Naive thymus-derived CD8-positive, alpha-beta T cell (primary cell): ENCODE measurements around the gene SOBP. TPM values are rescaled to one million over a fixed set of nuclear protein-coding genes. Genes with fewer than 3 reads are reported as not detected.

Experiments used
- ATAC-seq, 2 donors: fragments of 150-1000 bp; cut with Tn5 transposase in 1 of 2; sonication (Bioruptor Pico), chemical (Tn5 transposase) in 1 of 2; 1 replicate in 1 of 2; 2 replicates in 1 of 2; pipeline ENCODE4 v1.10.0; 2021; ENCODE audit warnings: mild to moderate bottlenecking in 2 of 2, moderate library complexity in 2 of 2
- POLR2A ChIA-PET: fragments of 350-600 bp; sonication (Branson Sonifier 250); formaldehyde crosslinking; loops from one replicate; lab custom pipeline; 2021; ENCODE audit warnings: antibody characterized with exemption; lab: Charles Lee
- DNase-seq, 10 donors: peaks; one replicate each; pipeline versions ENCODE4 v3.0.0 to v3.0.0-alpha.2; 2020 to 2022
- H3K27ac Mint-ChIP-seq, 10 donors: one replicate each; pipeline ENCODE4 v1.8.0; 2020 to 2022; ENCODE audit warnings: mild to moderate bottlenecking in 10 of 10, mixed read lengths in 10 of 10, moderate library complexity in 4 of 10, inconsistent platforms in 1 of 10
- H3K27me3 Mint-ChIP-seq, 5 donors: one replicate each; pipeline ENCODE4 v1.8.0; 2021 to 2022; ENCODE audit warnings: mixed read lengths in 5 of 5
- H3K36me3 Mint-ChIP-seq, 3 donors: one replicate each; pipeline ENCODE4 v1.8.0; 2020 to 2022; ENCODE audit warnings: mixed read lengths in 3 of 3, mild to moderate bottlenecking in 2 of 3, inconsistent platforms in 1 of 3
- H3K4me1 Mint-ChIP-seq, 4 donors: one replicate each; pipeline ENCODE4 v1.8.0; 2021 to 2022; ENCODE audit warnings: mixed read lengths in 4 of 4
- H3K4me3 Mint-ChIP-seq, 10 donors: one replicate each; pipeline ENCODE4 v1.8.0; 2020 to 2022; ENCODE audit warnings: mild to moderate bottlenecking in 10 of 10, mixed read lengths in 10 of 10, moderate library complexity in 6 of 10, inconsistent platforms in 1 of 10
- H3K9me3 Mint-ChIP-seq, 9 donors: one replicate each; pipeline ENCODE4 v1.8.0; 2020 to 2022; ENCODE audit warnings: mixed read lengths in 9 of 9, mild to moderate bottlenecking in 3 of 9, inconsistent platforms in 1 of 9, moderate library complexity in 1 of 9
- polyA plus RNA-seq, 3 donors: library from polyadenylated mRNA; unstranded; fragments of 300-500 nt; fragmentation: Illumina TruSeq; gene quantifications; one replicate each; pipeline ENCODE4 v1.2.3, GENCODE V29; 2021
- total RNA-seq, 8 experiments: library from RNA in 2 of 8; stranded (reverse) in 2 of 8; gene quantifications; one replicate each; pipeline ENCODE4 v1.2.3 and lab custom pipeline; 2021 to 2026

SOBP gene
- total and polyA plus RNA-seq, 5 experiments from 2014 or later: 0.05 to 1.4 (median 0.39) TPM

GRCh38 chr6:107606407-107606806 is 116.5 kb downstream of the SOBP start:
- Mint-ChIP-seq H3K4me1 (no peaks in the 10 kb centered on the region), H3K9me3 (no peaks in the 10 kb centered on the region), H3K27me3 (peaks cover 0 to 3% (median 1%) of the 10 kb centered on the region in 5 donors), H3K4me3 (no peak overlapping the region), H3K27ac (no peak overlapping the region), H3K36me3 (no peaks in the 10 kb centered on the region)
- POLR2A ChIA-PET: no interaction called here
- DNase-seq (no peak), ATAC-seq (no peak)

GRCh38 chr6:107607116-107607515 is 117.2 kb downstream of the SOBP start:
- no peak for ATAC-seq
- DNase-seq: no peak
- Mint-ChIP-seq H3K36me3 (no peaks in the 10 kb centered on the region), H3K4me1 (no peaks in the 10 kb centered on the region), H3K4me3 (no peak overlapping the region), H3K27ac (no peak overlapping the region), H3K9me3 (no peaks in the 10 kb centered on the region), H3K27me3 (peaks cover 0 to 3% (median 1%) of the 10 kb centered on the region in 5 donors)
- POLR2A ChIA-PET: no interaction called here

- ATAC-seq (no peak), DNase-seq (no peak)
- Mint-ChIP-seq H3K27me3 (peaks cover 0 to 3% (median 0%) of the 10 kb centered on the region in 5 donors), H3K4me1 (peaks cover 0 to 2% (median 0%) of the 10 kb centered on the region in 4 donors), H3K36me3 (no peaks in the 10 kb centered on the region), H3K9me3 (no peaks in the 10 kb centered on the region), H3K4me3 (no peak overlapping the region), H3K27ac (no peak overlapping the region)
- POLR2A ChIA-PET: no interaction called here
Measured at GRCh38 chr6:107611094-107611810, 121.3 kb downstream of the SOBP start.

- DNase-seq: no peak
- ATAC-seq: no peak
- H3K4me3 Mint-ChIP-seq: no peak overlapping the region
- peaks cover 0 to 2% (median under 1%) of the 10 kb centered on the region in 4 donors for H3K4me1 Mint-ChIP-seq
- POLR2A ChIA-PET: no interaction called here
- peaks cover 0 to 3% (median 0%) of the 10 kb centered on the region in 5 donors for H3K27me3 Mint-ChIP-seq
- H3K9me3 Mint-ChIP-seq: no peaks in the 10 kb centered on the region
- H3K27ac Mint-ChIP-seq: no peak overlapping the region
- no peaks in the 10 kb centered on the region for H3K36me3 Mint-ChIP-seq
Measured at GRCh38 chr6:107612762-107613415, 123.0 kb downstream of the SOBP start.

GRCh38 chr6:107613651-107614379 is 123.9 kb downstream of the SOBP start:
- POLR2A ChIA-PET: no interaction called here
- no peaks in the 10 kb centered on the region for H3K9me3 Mint-ChIP-seq
- peaks cover 6 to 10% (median 9%) of the 10 kb centered on the region in 4 donors for H3K4me1 Mint-ChIP-seq
- no peak overlapping the region for H3K4me3 Mint-ChIP-seq
- ATAC-seq (no peak), DNase-seq (no peak)
- H3K27ac Mint-ChIP-seq: no peak overlapping the region
- peaks cover 0 to 1% (median 0%) of the 10 kb centered on the region in 5 donors for H3K27me3 Mint-ChIP-seq
- no peaks in the 10 kb centered on the region for H3K36me3 Mint-ChIP-seq

GRCh38 chr6:107614828-107615227 is 124.9 kb downstream of the SOBP start:
- POLR2A ChIA-PET: interaction anchor here (0.6 kb wide), 1 partner anchor 14 kb away, joined by 9 read pairs; no protein-coding TSS in a partner anchor
- H3K4me3 Mint-ChIP-seq: no peak overlapping the region
- peak overlapping the region in 3 of 10 donors; percentile 3 to 65 (median 53) for H3K27ac Mint-ChIP-seq
- DNase-seq (no peak), ATAC-seq (no peak)
- H3K27me3 Mint-ChIP-seq: peaks cover 0 to 1% (median 0%) of the 10 kb centered on the region in 5 donors
- H3K4me1 Mint-ChIP-seq: peaks cover 14 to 20% (median 18%) of the 10 kb centered on the region in 4 donors
- no peaks in the 10 kb centered on the region for H3K9me3 Mint-ChIP-seq
- H3K36me3 Mint-ChIP-seq: no peaks in the 10 kb centered on the region

- H3K4me1 Mint-ChIP-seq: peaks cover 30 to 39% (median 37%) of the 10 kb centered on the region in 4 donors
- DNase-seq (no peak), ATAC-seq (no peak)
- no peaks in the 10 kb centered on the region for H3K9me3 Mint-ChIP-seq
- no peaks in the 10 kb centered on the region for H3K36me3 Mint-ChIP-seq
- H3K4me3 Mint-ChIP-seq: peak overlapping the region in 1 of 10 donors; percentile 31
- no peaks in the 10 kb centered on the region for H3K27me3 Mint-ChIP-seq
- peak overlapping the region in 5 of 10 donors; percentile 59 to 74 (median 72) for H3K27ac Mint-ChIP-seq
- POLR2A ChIA-PET: no interaction called here
Measured at GRCh38 chr6:107616775-107617174, 126.9 kb downstream of the SOBP start.

GRCh38 chr6:107617341-107617932 is 127.5 kb downstream of the SOBP start:
- DNase-seq (no peak), ATAC-seq (no peak)
- no peak overlapping the region for H3K4me3 Mint-ChIP-seq
- peak overlapping the region in 7 of 10 donors; percentile 7 to 88 (median 74) for H3K27ac Mint-ChIP-seq
- peaks cover 33 to 42% (median 39%) of the 10 kb centered on the region in 4 donors for H3K4me1 Mint-ChIP-seq
- no peaks in the 10 kb centered on the region for H3K27me3 Mint-ChIP-seq
- POLR2A ChIA-PET: interaction anchor here (0.5 to 2.9 kb wide), 4 partner anchors 40 to 258 kb away, joined by 3 to 14 read pairs (median 10); partner anchors contain the start of gene PDSS2
- H3K9me3 Mint-ChIP-seq: no peaks in the 10 kb centered on the region
- H3K36me3 Mint-ChIP-seq: peaks cover 0 to 3% (median 0%) of the 10 kb centered on the region in 3 donors

GRCh38 chr6:107618672-107619071 is 128.8 kb downstream of the SOBP start:
- peak overlapping the region; percentile 70 to 96 (median 87) for H3K27ac Mint-ChIP-seq
- H3K27me3 Mint-ChIP-seq: no peaks in the 10 kb centered on the region
- POLR2A ChIA-PET: interaction anchor here (0.9 to 2.9 kb wide), 5 partner anchors 13 to 159 kb away, joined by 3 to 14 read pairs (median 7); partner anchors contain the start of gene PDSS2
- peak; percentile 96 to 97 for ATAC-seq
- peak in 9 of 10 donors; percentile 2 to 79 (median 61) for DNase-seq
- H3K9me3 Mint-ChIP-seq: no peaks in the 10 kb centered on the region
- H3K36me3 Mint-ChIP-seq: peaks cover 0 to 3% (median 0%) of the 10 kb centered on the region in 3 donors
- H3K4me3 Mint-ChIP-seq: peak overlapping the region; percentile 5 to 75 (median 62)
- peaks cover 33 to 42% (median 39%) of the 10 kb centered on the region in 4 donors for H3K4me1 Mint-ChIP-seq

GRCh38 chr6:107620732-107621131 is 130.8 kb downstream of the SOBP start:
- Mint-ChIP-seq H3K27ac (peak overlapping the region in 9 of 10 donors; percentile 17 to 85 (median 56)), H3K9me3 (no peaks in the 10 kb centered on the region), H3K4me3 (peak overlapping the region in 2 of 10 donors; percentile 19 to 72), H3K4me1 (peaks cover 30 to 42% (median 39%) of the 10 kb centered on the region in 4 donors), H3K36me3 (peaks cover 0 to 3% (median 0%) of the 10 kb centered on the region in 3 donors), H3K27me3 (no peaks in the 10 kb centered on the region)
- DNase-seq (no peak), ATAC-seq (no peak)
- POLR2A ChIA-PET: interaction anchor here (2.1 kb wide), 1 partner anchor 130 kb away, joined by 4 read pairs; no protein-coding TSS in a partner anchor

- Mint-ChIP-seq H3K4me1 (peaks cover 30 to 42% (median 39%) of the 10 kb centered on the region in 4 donors), H3K27ac (peak overlapping the region in 7 of 10 donors; percentile 32 to 70 (median 53)), H3K27me3 (no peaks in the 10 kb centered on the region), H3K9me3 (no peaks in the 10 kb centered on the region), H3K36me3 (peaks cover 0 to 3% (median 0%) of the 10 kb centered on the region in 3 donors), H3K4me3 (peak overlapping the region in 3 of 10 donors; percentile 12 to 39 (median 19))
- DNase-seq (no peak), ATAC-seq (no peak)
- POLR2A ChIA-PET: no interaction called here
Measured at GRCh38 chr6:107621229-107621937, 131.5 kb downstream of the SOBP start.
